Fibroblast of the aortic adventitia (primary cell): ENCODE data around the gene TTC23. TPM values are rescaled to one million over a fixed set of nuclear protein-coding genes. Genes with fewer than 3 reads are reported as not detected.
"Not testable (repeated sequence)": the region's sequence is repeated elsewhere in the genome, so short reads cannot be mapped to it uniquely, and the experiment has no call there.

Experiments used
- DNase-seq: peaks from one replicate; pipeline ENCODE4 v3.0.0-alpha.2; 2010; ENCODE audit warnings: low read depth
- H3K4me3 ChIP-seq: 2 replicates; pipeline ENCODE4 v1.5.1; 2011; ENCODE audit warnings: low read depth, mild to moderate bottlenecking, control low read depth, low read length, moderate library complexity
- total RNA-seq: library from RNA; depleted of rRNA; stranded (reverse); fragments of >200 nt; gene quantifications from 2 replicates; pipeline ENCODE4 v1.2.3, GENCODE V29; 2012; ENCODE audit warnings: low replicate concordance
- TF ChIP-seq, protein P1 (sequence below): IDR thresholded peaks from 2 replicates; pipeline ENCODE4 v1.5.1; 2011; ENCODE audit warnings: mild to moderate bottlenecking, low read length, control low read depth, inconsistent platforms; ENCODE audit not compliant: insufficient read depth

TTC23 gene
- total RNA-seq, 1 donor, result 36.7 TPM

DNA sequence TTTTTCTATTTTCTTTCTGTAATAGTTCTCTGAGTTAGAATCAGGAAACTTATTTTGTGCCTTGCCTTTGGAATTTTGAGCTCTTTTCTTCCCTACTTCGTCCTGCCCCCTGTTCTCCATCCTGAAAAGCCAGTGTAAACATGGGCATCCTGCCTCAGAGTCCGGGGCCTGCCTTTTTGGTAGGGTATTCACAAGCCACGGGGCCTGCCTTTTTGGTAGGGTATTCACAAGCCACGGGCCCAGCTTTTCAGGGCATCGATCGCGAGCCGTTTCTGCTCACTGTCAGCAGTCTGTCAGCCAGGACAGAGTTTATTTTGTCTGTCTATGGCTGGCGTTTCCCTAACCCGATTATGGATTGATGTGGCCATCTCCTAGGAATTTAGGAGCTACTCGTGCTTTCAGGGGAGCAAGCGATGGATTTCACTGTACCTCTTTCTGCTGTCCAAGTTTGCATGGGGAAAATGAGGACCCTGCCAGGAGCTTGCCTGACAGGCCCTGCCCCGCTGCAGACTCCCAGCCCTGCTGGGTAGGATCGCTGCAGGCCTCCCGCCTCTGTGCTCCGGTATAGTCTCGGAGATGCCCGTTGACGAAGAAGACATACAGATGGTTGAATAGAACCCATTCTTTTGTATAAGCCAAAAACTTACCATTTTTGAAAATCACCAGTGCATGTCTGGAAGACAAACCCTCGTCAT is 131.7 kb downstream of the TTC23 start:
- DNase-seq, result no peak
- TF ChIP-seq, protein P1, sequence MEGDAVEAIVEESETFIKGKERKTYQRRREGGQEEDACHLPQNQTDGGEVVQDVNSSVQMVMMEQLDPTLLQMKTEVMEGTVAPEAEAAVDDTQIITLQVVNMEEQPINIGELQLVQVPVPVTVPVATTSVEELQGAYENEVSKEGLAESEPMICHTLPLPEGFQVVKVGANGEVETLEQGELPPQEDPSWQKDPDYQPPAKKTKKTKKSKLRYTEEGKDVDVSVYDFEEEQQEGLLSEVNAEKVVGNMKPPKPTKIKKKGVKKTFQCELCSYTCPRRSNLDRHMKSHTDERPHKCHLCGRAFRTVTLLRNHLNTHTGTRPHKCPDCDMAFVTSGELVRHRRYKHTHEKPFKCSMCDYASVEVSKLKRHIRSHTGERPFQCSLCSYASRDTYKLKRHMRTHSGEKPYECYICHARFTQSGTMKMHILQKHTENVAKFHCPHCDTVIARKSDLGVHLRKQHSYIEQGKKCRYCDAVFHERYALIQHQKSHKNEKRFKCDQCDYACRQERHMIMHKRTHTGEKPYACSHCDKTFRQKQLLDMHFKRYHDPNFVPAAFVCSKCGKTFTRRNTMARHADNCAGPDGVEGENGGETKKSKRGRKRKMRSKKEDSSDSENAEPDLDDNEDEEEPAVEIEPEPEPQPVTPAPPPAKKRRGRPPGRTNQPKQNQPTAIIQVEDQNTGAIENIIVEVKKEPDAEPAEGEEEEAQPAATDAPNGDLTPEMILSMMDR, result no peak
- no peak overlapping the region for H3K4me3 ChIP-seq

DNA sequence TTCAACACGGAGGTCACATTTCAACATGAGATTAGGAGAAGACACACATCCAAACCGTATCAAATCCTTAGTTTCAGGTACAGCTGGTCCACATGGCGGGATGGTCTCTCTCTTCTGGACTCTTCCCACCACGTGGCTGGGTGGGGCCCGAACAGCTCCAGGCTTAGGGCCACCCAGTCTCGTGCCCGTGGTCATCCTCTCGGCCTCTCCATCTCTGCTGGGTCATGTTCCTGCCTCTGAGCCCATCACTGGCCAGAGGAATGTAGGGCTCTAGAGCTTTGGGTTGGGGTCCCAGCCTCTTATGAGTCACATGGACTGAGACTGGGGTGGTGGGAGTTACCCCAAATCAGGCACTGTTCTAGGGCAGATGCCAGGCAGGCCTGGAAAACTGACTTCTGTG is 132.3 kb downstream of the TTC23 start:
- no peak for DNase-seq
- H3K4me3 ChIP-seq, result no peak overlapping the region
- TF ChIP-seq, protein P1, result no peak

DNA sequence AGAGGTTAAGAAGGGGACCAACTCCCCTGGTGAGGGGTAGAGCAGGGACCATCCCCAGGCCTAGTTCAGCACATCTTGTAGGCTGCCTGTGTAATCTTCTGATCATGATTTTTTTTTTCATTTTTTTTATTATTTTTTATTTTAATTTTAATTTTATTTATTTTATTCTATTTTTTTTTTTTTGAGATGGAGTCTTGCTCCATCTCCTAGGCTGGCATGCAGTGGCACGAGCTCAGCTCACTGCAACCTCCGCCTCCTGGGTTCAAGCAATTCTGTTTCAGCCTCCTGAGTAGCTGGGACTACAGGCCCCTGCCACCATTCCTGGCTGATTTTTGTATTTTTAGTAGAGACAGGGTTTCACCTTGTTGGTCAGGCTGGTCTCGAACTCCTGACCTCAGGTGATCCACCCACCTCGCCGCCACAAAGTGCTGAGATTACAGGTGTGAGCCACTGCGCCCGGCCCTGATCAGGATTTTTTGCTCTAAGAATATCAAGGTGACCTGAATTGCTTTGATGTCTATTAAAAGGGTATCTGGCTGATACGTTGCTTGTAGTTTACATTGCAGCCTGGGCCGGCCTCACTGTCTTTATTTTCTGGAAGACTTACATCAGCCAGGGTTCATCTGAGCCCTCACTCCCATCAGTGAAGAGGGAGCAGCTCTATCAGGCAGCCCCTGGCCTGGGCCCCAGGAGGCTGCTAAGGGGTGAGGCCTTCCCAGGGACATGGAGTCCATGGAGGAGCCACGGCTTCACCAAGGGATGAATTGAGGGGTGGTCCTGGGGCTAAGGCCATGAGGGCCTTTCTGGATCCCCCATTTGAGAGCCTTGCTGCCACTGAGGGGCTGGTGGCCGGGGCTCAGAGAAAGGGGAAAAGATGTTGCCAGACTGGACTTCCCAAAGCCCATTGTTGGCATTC is 133.8 kb downstream of the TTC23 start:
- DNase-seq, result no peak
- no peak overlapping the region for H3K4me3 ChIP-seq
- TF ChIP-seq, protein P1, result no peak

DNA sequence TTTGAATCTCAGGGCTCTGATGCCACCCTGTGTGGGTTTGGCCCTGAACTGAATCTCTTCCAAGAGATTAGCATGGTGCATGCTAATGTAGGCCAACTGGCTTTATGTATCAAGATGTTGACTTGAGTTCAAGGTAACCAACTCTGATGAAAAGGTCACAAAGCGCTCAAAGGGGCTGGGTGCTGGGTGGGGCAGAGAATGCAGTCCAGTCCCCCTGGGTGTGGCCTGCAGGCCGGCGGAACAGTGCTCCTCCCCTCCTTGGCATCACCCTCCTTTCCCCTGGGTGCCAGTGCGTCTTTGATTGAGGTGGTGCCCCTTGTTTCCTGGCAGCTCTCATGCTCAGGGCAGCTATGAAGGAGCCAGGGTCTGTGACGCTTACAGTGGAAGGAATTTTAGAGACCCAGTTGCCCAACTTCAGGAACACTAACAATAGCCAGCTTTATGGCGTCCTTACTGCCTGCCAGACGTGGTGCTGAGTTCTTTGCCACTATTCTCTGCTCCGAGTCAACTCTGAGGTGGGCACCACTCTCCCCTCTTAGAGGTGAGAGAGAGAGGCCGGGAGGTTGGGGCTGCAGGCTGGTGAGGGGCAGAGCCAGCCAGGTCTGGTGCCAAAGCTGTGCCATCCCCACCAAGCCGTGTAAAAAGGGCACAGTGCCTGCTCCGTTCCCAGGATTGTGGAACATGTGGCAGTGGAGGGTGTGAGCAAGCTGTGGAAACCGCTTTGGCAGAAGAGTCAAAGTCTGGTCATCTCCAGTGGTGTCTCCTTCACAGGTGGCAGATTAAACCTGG is 134.7 kb downstream of the TTC23 start:
- H3K4me3 ChIP-seq, result no peak overlapping the region
- TF ChIP-seq, protein P1, result no peak
- no peak for DNase-seq

DNA sequence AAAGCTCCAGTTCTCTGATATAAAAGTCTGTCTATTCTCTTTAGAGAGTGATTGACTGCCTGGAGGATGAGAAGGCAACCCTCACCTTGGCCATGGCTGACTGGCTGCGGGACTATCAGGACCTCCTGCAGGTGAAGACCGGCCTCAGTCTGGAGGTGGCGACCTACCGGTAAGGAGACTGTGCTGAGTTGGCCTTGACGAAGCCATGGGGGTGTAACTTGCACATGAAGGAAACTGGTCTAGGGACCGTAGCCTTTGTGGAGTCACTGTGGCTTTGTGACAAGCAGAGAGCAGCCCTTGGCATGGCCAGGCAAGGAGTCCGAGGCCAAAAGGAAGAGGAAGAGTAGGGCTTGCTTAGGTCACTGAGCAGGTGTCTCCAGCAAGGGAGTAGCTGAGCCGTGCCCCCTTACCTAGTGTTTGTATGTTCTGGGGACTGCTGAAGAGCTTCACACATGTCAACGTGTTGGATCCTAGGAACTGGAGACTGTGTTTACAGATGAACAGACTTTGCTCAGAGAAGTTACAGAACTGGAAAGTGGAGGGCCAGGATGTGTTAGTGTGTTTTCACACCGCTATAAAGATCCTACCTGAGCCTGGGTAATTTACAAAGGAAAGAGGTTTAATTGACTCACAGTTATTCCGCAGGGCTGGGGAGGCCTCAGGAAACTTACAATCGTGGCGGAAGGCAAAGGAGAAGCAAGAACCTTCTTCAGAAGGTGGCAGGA is 135.7 kb downstream of the TTC23 start:
- no peak overlapping the region for H3K4me3 ChIP-seq
- TF ChIP-seq, protein P1, result no peak
- no peak for DNase-seq

DNA sequence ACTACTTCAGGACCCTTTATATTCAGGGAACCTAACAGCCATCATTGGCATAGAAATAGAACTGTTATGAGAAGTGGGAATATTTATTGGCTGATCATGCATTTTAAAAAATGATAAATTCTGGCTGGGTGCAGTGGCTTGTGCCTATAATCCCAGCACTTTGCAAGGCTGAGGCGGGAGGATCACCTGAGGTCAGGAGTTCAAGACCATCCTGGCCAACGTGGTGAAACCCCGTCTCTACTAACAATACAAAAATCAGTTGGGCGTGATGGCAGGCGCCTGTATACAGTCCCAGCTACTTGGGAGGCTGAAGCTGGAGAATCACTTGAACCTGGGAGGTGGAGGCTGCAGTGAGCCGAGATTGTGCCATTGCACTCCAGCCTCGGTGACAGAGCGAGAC is 137.7 kb downstream of the TTC23 start:
- H3K4me3 ChIP-seq, DNase-seq: not testable (repeated sequence)
